Stomach (tissue), 4 donors: Measurements from ENCODE around the gene DPP10.

ENCODE experiments used
- CTCF ChIP-seq, 7 experiments: fragments of 450-650 bp in 4 of 7; fragments of 200-600 bp in 3 of 7; sonication (generic) in 3 of 7; IDR thresholded peaks; one replicate each; pipeline ENCODE4 v1.5.1; 2016 to 2019; ENCODE audit warnings: antibody characterized with exemption in 7 of 7, control low read depth in 2 of 7, mild to moderate bottlenecking in 1 of 7
- EP300 ChIP-seq: sonication (generic); formaldehyde crosslinking; IDR thresholded peaks from one replicate; pipeline ENCODE4 v1.6.1; 2017; ENCODE audit warnings: antibody characterized with exemption
- POLR2A ChIP-seq, 4 donors: fragments of 450-650 bp; IDR thresholded peaks; one replicate each; pipeline ENCODE4 v1.6.1; 2016; ENCODE audit warnings: antibody characterized with exemption in 4 of 4, control low read depth in 2 of 4, mild to moderate bottlenecking in 1 of 4, moderate library complexity in 1 of 4
- POLR2AphosphoS5 ChIP-seq, 3 donors: sonication (generic); formaldehyde crosslinking; IDR thresholded peaks; one replicate each; pipeline ENCODE4 v1.6.1; 2016; ENCODE audit warnings: antibody characterized with exemption in 3 of 3

- TF ChIP-seq CTCF (IDR thresholded peaks at IDR 0.05) = no peak
- no peak for TF ChIP-seq POLR2A (IDR thresholded peaks at IDR 0.05)
- no peak for TF ChIP-seq EP300
- TF ChIP-seq POLR2AphosphoS5 (IDR thresholded peaks at IDR 0.05) = no peak
These were observed 369.8 kb downstream of the DPP10 start for GRCh38 chr2:114812261-114812660.
